Epithelial cell of proximal tubule (primary cell): ENCODE results near the gene PRKAR1A. TPM values are rescaled to one million over a fixed set of nuclear protein-coding genes. Genes with fewer than 3 reads are reported as not detected.

Source experiments
- DNase-seq: peaks from one replicate; pipeline ENCODE4 v3.0.0-alpha.2; 2011; ENCODE audit warnings: low read depth
- H3K4me3 ChIP-seq: 2 replicates; pipeline ENCODE4 v1.5.1; 2011; ENCODE audit warnings: low read depth, mild to moderate bottlenecking, low read length
- total RNA-seq: library from RNA; depleted of rRNA; stranded (reverse); fragments of >200 nt; gene quantifications from 2 replicates; pipeline ENCODE4 v1.2.3, GENCODE V29; 2015
- TF ChIP-seq, protein P1 (sequence below): conservative IDR thresholded peaks from 2 replicates; pipeline ENCODE4 v1.5.1; 2012; ENCODE audit warnings: low read depth, mild to moderate bottlenecking, low read length

Gene PRKAR1A
- total RNA-seq, 1 donor from 2014 or later = 157 TPM

DNA sequence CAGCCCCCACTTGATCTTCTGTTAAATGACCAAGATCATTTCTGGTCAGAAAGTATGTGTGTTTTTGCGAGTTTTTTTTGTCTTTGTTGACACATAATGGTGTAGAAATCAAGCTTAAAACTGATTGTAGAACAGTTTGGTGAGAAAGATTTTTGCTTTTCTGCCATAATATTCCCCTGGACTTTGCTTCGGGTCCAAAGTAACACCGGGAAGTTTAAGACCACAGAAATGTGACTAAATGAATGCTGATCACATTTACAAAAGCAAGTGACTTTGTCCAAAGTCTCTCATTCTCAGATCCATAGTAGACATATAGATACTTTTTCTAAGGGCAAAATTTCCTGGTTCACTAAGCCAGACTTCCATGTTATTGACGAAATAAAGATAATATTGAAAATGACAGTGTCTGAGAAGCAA, 86.3 kb downstream of the PRKAR1A start:
- TF ChIP-seq, protein P1, sequence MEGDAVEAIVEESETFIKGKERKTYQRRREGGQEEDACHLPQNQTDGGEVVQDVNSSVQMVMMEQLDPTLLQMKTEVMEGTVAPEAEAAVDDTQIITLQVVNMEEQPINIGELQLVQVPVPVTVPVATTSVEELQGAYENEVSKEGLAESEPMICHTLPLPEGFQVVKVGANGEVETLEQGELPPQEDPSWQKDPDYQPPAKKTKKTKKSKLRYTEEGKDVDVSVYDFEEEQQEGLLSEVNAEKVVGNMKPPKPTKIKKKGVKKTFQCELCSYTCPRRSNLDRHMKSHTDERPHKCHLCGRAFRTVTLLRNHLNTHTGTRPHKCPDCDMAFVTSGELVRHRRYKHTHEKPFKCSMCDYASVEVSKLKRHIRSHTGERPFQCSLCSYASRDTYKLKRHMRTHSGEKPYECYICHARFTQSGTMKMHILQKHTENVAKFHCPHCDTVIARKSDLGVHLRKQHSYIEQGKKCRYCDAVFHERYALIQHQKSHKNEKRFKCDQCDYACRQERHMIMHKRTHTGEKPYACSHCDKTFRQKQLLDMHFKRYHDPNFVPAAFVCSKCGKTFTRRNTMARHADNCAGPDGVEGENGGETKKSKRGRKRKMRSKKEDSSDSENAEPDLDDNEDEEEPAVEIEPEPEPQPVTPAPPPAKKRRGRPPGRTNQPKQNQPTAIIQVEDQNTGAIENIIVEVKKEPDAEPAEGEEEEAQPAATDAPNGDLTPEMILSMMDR = no peak
- H3K4me3 ChIP-seq = no peak overlapping the region
- no peak for DNase-seq

DNA sequence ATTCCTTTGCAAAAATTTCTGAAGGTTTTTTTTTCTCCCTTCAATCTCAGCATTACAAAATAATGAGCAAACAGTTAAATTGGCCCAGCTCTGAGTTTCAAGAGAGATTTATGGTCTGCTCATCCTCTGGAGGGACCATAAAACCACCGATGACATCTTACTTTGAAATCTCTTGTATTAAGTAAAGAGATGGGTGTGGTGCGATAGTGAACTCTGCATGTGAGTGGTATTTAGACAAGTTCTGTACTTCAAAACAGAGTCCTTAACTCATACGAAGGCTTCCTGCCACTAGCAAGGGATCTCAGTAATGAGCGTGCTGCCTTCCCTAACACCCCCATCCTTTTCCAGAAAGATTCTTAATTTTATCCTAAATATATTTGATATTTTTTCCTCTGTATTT, 86.9 kb downstream of the PRKAR1A start:
- DNase-seq = no peak
- TF ChIP-seq, protein P1 = no peak
- peak overlapping the region; percentile 53 for H3K4me3 ChIP-seq

DNA sequence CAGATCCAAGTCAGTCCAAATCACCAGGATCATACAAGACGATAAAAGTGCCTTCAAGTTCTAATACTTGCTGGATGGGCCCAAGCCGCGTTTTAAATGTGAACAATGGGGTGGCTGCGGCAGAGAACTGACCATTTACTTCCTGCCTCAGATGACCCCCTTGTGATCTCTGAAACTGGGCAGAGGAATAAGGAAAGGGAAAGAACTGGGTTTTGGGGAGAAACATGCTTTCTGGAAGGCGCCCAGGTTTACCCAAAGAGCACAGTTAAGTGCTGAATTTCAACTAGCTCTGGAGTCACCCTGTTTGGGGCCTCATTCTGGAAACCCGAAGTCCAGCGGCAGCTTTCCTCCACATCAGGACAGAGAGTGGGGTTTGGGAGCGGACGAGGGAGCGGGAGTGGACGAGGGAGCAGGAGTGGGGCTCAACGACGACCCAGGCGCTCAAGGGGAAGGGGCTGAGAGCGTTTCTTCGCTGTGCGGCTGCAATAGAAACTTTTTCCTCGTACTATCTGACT, 87.4 kb downstream of the PRKAR1A start:
- DNase-seq = no peak
- peak overlapping the region; percentile 53 for H3K4me3 ChIP-seq
- TF ChIP-seq, protein P1 = no peak

DNA sequence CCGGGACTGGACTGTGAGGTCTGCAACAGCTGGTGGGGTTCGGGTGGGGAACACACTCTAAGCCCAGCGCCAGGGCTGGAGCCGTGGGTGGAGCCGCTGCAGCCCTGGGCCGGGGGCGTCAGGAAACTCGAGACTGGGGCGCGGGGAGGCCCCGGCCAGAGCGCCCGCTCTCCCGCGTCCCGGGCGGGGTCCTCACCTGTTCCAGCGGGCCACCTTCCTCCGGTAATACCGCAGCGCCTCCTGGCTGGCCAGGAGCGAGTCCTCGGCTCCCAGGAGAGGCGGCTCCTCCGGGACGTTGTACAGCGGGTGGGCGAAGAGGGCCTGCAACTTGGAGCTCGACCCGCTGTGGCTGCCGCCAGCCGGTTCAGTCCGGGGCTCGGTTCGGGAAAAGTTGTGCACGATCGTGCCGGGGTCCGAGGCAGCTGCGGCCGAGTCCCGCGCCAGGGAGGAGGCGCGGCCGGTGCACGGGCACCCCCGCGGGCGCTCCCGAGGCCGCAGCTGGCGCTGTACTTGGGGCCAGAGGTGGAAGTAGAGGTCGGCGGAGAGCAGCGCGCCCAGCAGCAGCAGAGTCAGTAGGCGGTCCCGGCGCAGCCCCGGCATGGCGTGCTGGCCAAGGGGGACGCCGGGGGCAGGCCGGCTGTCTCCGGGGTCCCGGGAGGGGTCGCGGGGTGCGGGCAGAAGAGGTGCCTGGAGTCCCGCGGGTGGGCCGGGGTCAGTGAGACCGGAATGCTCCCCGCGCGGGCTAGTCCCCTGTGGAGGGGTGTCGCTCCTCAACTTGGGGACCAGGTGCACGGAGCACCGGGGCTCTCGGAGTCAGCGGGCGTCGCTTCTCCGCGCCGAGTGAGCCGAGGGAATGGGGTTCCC, 88.1 kb downstream of the PRKAR1A start:
- TF ChIP-seq, protein P1 = peak; percentile 32
- H3K4me3 ChIP-seq = peak overlapping the region; percentile 53
- DNase-seq = no peak

Other genes with a start within 250 kb of the PRKAR1A start
- gene SLC16A6, start 221.3 kb upstream of the PRKAR1A start, total RNA-seq = 0.07 TPM in 1 of 2 replicates, not detected in the other
- 1.5 and 5.8 TPM in 2 replicates for gene ARSG, start 220.9 kb upstream of the PRKAR1A start, total RNA-seq
- gene WIPI1, start 54.9 kb upstream of the PRKAR1A start, total RNA-seq = 20.2 and 23.4 TPM in 2 replicates
- gene FAM20A, start 88.9 kb downstream of the PRKAR1A start, total RNA-seq = not detected in 2 replicates